LNCAP (cell line): Measurements from ENCODE around the gene NOD2.

Experiments used
- TF ChIP-seq, protein P1 (sequence below): fragments of 450-650 bp; IDR thresholded peaks from 2 replicates; pipeline ENCODE4 v1.5.1; 2017; ENCODE audit warnings: mild to moderate bottlenecking

Gene NOD2

DNA sequence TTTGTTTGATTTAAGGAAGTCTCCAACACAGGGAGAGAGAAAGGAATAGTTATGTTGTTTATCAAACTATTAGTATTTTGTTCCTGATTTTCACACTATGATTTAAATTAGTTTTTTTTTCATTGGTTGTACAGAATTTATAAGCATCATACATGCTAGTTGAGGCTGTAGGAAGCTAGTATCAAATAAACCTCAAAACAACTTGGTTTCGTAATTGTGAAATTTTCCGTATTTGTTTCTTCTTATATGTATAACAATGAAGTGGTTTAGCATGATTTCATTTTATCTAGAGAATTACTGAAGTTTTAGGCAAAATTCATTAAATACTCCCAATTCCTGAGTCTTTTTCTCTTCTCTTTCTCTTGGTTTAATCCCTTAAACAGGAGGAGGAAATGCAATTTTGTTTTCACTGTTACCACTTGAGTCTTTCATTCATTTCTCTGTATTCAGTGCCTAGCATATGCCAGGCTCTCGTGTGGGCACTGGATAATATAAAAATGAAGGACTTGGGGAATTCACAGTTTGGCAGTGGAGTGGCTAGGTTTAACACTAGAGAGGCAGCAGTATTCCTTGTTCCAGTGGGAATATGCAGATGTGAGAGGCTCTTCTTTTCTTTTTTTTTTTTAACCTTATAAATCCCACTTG, 50.3 kb downstream of the NOD2 start:
- TF ChIP-seq, protein P1, sequence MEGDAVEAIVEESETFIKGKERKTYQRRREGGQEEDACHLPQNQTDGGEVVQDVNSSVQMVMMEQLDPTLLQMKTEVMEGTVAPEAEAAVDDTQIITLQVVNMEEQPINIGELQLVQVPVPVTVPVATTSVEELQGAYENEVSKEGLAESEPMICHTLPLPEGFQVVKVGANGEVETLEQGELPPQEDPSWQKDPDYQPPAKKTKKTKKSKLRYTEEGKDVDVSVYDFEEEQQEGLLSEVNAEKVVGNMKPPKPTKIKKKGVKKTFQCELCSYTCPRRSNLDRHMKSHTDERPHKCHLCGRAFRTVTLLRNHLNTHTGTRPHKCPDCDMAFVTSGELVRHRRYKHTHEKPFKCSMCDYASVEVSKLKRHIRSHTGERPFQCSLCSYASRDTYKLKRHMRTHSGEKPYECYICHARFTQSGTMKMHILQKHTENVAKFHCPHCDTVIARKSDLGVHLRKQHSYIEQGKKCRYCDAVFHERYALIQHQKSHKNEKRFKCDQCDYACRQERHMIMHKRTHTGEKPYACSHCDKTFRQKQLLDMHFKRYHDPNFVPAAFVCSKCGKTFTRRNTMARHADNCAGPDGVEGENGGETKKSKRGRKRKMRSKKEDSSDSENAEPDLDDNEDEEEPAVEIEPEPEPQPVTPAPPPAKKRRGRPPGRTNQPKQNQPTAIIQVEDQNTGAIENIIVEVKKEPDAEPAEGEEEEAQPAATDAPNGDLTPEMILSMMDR, result no peak

DNA sequence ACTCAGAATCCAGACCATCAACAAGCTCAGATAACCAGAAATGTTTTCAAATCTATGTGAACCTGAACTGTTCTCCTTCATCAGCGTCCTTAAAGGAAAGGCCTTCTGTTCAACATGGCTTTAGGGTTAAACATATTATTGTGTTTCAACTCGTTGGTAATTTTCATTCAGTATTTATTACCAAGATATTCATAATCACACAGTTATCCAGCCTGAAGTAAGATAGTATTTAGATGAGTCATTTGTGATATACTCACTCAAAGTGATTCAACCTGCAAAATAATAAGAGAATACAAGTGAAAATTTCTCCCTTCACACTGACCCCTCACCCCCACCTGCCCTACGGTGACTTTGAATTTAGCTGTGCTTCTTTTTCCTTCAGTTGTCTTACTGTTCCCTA, 51.5 kb downstream of the NOD2 start:
- TF ChIP-seq, protein P1, result no peak

DNA sequence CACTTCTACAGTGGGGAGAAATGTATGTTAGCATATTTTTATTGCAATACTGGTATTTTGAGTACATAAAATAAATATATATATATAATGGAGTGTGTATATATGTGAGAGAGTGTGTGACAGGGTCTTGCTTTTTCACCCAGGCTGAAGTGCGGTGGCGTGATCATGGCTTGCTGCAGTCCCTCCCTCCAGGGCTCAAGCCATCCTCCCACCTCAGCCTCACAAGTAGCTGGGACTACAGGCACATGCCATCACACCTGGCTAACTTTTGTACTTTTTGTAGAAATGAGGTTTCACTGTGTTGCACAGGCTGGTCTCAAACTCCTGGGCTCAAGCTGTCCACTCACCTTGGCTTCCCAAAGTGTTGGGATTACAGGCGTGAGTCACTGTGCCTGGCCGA, 52.5 kb downstream of the NOD2 start:
- TF ChIP-seq, protein P1, result no peak

DNA sequence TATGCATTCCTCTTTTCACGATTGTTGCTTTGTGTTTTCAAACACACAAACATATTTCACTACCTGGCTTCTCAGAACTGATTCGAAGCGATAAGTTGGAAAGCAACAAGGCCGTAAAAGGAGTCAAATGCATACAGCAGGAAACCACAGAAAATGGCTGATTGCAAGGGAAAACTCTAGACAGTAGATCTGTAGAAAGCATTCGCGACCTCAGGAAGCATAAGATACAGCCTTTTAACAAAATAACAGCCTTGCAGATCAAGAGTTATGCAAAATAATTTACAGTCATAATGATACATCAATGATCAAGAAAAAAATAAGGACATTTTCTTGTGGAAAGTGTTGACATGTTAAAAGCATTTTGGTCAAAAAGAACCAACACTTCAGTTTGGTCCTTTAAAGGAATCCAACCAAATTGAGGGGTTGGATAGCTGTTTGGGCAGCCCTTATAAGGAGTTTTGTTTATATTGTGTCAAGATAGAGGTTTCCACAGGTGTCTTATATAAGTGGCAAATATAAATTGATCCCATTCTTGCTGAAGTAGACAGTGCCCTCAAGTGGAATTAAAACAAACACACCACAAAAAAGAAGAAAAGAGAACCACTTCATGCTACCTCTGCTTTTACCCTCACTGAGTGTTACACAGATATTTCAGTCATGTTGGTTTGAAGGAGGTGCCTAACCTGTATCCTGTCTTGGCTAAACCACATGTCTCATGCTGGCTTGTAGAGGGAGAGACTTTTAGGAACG, 54.0 kb downstream of the NOD2 start:
- TF ChIP-seq, protein P1, result peak; percentile 39; the same call in 1 of the 2 replicates

DNA sequence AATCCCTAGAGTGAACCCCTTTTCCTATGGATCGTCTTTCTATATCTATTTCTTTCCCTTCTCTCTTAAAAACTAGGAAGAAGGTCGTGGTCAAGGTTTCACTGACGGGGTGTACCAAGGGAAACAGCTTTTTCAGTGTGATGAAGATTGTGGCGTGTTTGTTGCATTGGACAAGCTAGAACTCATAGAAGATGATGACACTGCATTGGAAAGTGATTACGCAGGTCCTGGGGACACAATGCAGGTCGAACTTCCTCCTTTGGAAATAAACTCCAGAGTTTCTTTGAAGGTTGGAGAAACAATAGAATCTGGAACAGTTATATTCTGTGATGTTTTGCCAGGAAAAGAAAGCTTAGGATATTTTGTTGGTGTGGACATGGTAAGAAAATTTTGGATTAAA, 58.1 kb downstream of the NOD2 start:
- TF ChIP-seq, protein P1, result no peak

DNA sequence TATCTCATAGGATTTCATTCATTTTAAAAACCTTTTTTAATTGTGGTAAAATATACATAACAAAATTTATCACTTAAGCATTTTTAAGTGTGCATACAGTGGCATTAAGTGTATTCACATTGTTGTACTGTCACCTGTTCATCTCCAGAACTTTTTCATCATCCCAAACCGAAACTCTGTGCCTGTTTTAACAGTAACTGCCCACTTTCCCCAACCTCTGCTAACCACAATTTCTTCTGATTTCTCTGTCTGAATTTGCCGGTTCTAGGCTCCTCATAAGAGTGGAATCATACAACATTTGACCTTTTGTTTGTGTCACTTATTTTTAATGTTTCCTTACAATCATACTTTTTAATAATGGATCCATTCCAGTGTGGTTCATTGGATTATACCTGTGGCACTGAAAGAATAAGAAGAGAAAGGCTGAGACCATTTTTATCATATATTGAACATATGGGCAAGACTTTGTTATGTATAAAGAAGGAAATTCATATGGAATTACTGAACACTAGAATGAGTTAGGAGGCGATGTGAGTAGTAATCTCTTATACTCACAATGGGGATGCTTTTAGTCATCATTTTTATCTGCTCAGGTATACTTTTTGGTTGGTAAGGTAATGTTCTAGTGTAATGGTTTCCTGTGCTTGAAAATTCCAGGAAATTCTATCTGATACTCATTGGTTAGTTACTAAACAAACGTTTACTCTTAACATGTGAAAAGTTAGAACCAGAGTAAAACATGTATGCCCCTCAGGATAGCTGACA, 59.2 kb downstream of the NOD2 start:
- TF ChIP-seq, protein P1, result no peak

DNA sequence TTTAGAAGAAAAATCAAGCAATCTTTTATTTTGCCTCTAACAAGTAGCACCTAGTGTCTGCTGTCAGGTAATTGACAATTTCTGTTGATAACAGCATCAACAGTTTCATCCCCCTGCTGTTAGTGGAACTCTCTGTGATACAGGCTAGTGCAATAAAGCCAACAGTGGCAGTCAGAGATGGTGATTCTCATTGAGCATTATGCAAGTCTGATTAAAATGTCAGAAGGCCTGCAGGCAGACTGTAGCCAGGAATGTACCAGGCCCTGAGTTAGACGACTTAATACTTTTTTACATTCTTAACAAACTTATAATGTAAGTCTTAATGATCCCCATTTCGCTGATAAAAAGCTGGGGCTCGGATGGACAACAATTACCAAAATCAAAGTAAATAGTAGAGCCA, 63.1 kb downstream of the NOD2 start:
- TF ChIP-seq, protein P1, result no peak
